GM12874 (cell line): ENCODE results near the gene C1QTNF1.

Experiments used
- CTCF ChIP-seq: IDR thresholded peaks from 2 replicates; pipeline ENCODE4 v1.5.1; 2011; ENCODE audit warnings: low read depth, mild to moderate bottlenecking, control low read depth, low read length, moderate library complexity; ENCODE audit not compliant: insufficient read depth

C1QTNF1 gene

DNA sequence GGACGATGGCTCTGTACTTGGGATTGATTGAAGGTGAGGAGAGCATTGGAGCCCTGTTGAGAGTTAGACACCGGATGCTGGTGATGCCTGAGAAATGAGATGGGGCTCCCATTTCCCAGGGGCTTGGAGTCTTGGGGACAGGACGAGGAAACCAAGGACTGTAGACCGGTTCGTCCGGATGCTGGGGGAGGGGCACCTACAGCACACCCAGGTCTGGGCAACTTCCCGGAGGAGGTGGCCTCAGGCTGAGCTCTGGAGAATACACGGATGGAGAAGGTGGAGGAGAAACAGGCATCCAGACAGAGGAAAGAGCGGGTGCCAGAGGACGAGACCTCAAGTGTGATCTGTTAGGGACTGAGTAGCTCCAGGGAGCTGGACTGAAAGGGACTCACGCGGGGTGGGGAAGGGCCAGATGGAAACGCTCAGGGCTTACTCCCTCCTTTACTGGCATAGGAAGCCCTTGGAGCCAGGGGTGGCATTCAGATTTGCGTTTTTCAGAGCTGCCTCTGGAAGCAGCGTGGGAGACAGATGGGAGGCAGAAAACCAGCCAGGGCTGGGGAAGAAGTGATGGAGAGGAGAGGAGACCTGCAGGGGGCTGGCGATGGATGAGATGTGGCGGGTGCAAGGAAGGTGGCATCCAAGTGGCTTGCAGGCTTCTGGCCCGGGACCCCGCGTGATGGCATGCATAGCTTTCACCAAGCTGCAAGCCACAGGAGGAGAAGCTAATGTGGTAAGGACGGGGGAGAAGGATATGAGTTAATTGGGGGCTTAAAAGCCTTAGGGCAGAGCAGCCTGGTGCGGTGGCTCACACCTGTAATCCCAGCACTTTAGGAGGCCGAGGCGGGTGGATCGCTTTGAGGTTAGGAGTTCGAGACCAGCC, 8.3 kb downstream of the C1QTNF1 start:
- TF ChIP-seq CTCF = no peak

GRCh38 chr17:79033046-79033616, 9.2 kb downstream of the C1QTNF1 start:
- TF ChIP-seq CTCF = no peak

- no peak for TF ChIP-seq CTCF
Observed at GRCh38 chr17:79033741-79034501, 10.0 kb downstream of the C1QTNF1 start.

DNA sequence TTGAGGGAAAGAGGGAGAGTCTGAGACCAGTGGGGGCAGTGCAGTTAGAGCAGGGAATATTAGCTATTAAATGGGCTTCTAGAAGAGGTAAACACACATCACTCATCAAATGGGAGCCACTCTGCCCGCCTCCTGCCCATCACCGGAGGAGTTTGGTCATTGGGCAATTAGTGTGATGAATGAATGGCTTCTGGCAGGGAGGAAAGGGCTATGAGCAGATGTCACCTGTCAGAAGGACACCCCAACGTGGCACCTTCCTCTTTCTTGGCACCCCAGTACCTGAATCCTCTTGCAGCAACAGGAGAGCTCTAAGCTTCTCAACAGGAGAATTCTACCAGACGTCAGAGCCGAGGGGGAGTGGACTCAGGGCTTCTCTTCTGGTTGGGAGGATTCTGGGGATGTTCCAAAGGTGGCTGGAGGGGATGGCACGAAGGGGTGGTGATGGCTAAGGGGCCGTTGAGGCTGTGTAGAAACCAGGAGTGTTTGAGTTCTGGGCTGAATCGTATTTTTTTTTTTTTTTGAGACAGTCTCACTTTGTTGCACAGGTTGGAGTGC, 11.0 kb downstream of the C1QTNF1 start:
- TF ChIP-seq CTCF = no peak

DNA sequence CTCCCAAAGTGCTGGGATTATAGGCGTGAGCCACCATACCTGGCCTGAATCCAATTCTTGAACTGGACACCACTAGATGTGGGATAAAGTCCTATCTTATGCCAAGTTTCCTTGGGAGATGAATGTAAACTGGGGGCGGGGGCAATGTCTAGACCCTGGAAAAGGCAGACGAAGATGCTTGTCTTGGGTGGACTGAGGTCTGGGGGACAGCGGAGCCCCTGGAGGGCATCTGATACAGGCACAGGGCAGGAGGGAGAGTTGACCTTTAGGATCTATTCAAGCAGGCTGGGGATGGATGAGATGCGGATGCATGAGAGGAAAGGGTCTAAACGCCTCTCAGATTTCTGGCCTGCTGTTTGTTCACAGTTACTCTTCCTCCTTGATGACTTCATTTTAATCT, 11.7 kb downstream of the C1QTNF1 start:
- TF ChIP-seq CTCF = no peak

DNA sequence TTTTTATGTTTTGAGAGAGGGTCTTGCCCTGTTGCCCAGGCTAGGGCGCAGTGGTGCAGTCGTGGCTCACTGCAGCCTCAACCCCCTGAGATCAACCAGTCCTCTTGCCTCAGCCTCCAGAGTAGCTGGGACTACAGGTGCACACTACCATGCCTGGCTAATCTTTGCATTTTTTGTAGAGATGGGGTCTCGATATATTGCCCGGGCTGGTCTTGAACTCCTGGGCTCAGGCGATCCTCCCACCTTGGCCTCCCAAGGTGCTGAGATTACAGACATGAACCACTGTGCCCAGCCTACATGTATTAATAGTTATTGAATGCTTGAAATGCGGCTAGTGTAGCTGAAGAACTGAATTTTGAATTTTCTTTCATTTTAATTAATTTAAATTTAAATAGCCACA, 12.2 kb downstream of the C1QTNF1 start:
- no peak for TF ChIP-seq CTCF

- no peak for TF ChIP-seq CTCF
Observed at GRCh38 chr17:79036596-79036995, 12.6 kb downstream of the C1QTNF1 start.
